ENCODE data around the gene COX6A2. TPM values are rescaled to one million over a fixed set of nuclear protein-coding genes. Genes with fewer than 3 reads are reported as not detected.

Gene COX6A2
- total RNA-seq, 1 experiment from 2014 or later: not detected

- peaks cover 11% of the 10 kb centered on the region for H3K9me3 Mint-ChIP-seq
- no peaks in the 10 kb centered on the region; the same call in 1 of the 2 replicates for H3K27me3 Mint-ChIP-seq (ENCODE audit: low read depth)
- ATAC-seq: no peak
Observed at GRCh38 chr16:31402687-31403086, 25.5 kb downstream of the COX6A2 start.

GRCh38 chr16:31401436-31401835, 26.7 kb downstream of the COX6A2 start:
- TF ChIP-seq FOXJ3 (CRISPR knock-in tag; IDR thresholded peaks at IDR 0.05; ENCODE audit: borderline replicate concordance) (no peak), ELF4 (CRISPR knock-in tag; IDR thresholded peaks at IDR 0.05; ENCODE audit: low read depth) (no peak), PRDM15 (CRISPR knock-in tag; IDR thresholded peaks at IDR 0.05) (no peak), CBFB (CRISPR knock-in tag; IDR thresholded peaks at IDR 0.05; ENCODE audit: low read depth) (no peak), ZNF121 (CRISPR knock-in tag; IDR thresholded peaks at IDR 0.05) (no peak), ZNF263 (CRISPR knock-in tag; IDR thresholded peaks at IDR 0.05; ENCODE audit: low read depth) (no peak), ZNF232 (CRISPR knock-in tag; IDR thresholded peaks at IDR 0.05) (no peak), ZNF512 (CRISPR knock-in tag; IDR thresholded peaks at IDR 0.05; ENCODE audit: borderline replicate concordance) (no peak), NFE2L1 (CRISPR knock-in tag; IDR thresholded peaks at IDR 0.05) (no peak), E2F5 (CRISPR knock-in tag; IDR thresholded peaks at IDR 0.05) (no peak), SMAD3 (CRISPR knock-in tag; IDR thresholded peaks at IDR 0.05; ENCODE audit: borderline replicate concordance) (no peak), USF1 (CRISPR knock-in tag; IDR thresholded peaks at IDR 0.05) (no peak), RORB (CRISPR knock-in tag; IDR thresholded peaks at IDR 0.05) (no peak), ZBTB21 (CRISPR knock-in tag; IDR thresholded peaks at IDR 0.05; ENCODE audit: borderline replicate concordance) (no peak), AR (CRISPR knock-in tag; IDR thresholded peaks at IDR 0.05) (no peak), ZNF671 (CRISPR knock-in tag; IDR thresholded peaks at IDR 0.05) (no peak), E2F4 (CRISPR knock-in tag; IDR thresholded peaks at IDR 0.05; ENCODE audit: borderline replicate concordance, low read depth) (no peak), CREM (CRISPR knock-in tag; IDR thresholded peaks at IDR 0.05) (no peak), CREB1 (CRISPR knock-in tag; IDR thresholded peaks at IDR 0.05) (no peak), JUN (CRISPR knock-in tag; IDR thresholded peaks at IDR 0.05) (no peak)
- CTCF ChIA-PET: no interaction called here
- Mint-ChIP-seq H3K9me3 (peaks cover 11% of the 10 kb centered on the region), H3K4me1 (no peaks in the 10 kb centered on the region), H3K4me3 (no peak overlapping the region), H3K27ac (no peak overlapping the region), H3K36me3 (no peaks in the 10 kb centered on the region), H3K27me3 (ENCODE audit: low read depth) (no peaks in the 10 kb centered on the region; the same call in 1 of the 2 replicates)
- DNase-seq (ENCODE audit: low spot score) (no peak), ATAC-seq (no peak)
- POLR2A ChIA-PET: no interaction called here

More at GRCh38 chr16:31402687-31403086, 25.5 kb downstream of the COX6A2 start:
- Mint-ChIP-seq H3K4me1 (no peaks in the 10 kb centered on the region), H3K36me3 (no peaks in the 10 kb centered on the region), H3K27ac (no peak overlapping the region), H3K4me3 (no peak overlapping the region)
- TF ChIP-seq FOXP1 (CRISPR knock-in tag; IDR thresholded peaks at IDR 0.05; ENCODE audit: borderline replicate concordance): no peak
- TF ChIP-seq SMAD3 (CRISPR knock-in tag; IDR thresholded peaks at IDR 0.05; ENCODE audit: borderline replicate concordance): no peak
- TF ChIP-seq ATF1 (CRISPR knock-in tag; IDR thresholded peaks at IDR 0.05): no peak
- TF ChIP-seq NR2C2 (CRISPR knock-in tag; IDR thresholded peaks at IDR 0.05): no peak
- no peak for TF ChIP-seq IRF1 (CRISPR knock-in tag; IDR thresholded peaks at IDR 0.05)
- ChIA-PET CTCF (no interaction called here), POLR2A (no interaction called here)
- DNase-seq (ENCODE audit: low spot score): no peak
